GM10248 (cell line): ENCODE data around the gene GAS7.
A peak's percentile ranks its signal among the peaks of the same experiment; 100 is the strongest.

Experiments
- CTCF ChIA-PET: fragments of 300-600 bp; sonication (Branson Sonifier 250); formaldehyde crosslinking; extraction: SDS; loops from one replicate; lab custom pipeline; 2021; ENCODE audit warnings: antibody characterized with exemption; lab: Yijun Ruan, JAX
- POLR2A ChIA-PET: fragments of 350-650 bp; sonication (Branson Sonifier 250); formaldehyde crosslinking; extraction: SDS; loops from one replicate; lab custom pipeline; 2020; ENCODE audit warnings: antibody characterized with exemption; lab: Yijun Ruan, JAX
- DNase-seq: peaks from one replicate; pipeline ENCODE4 v3.0.0; 2012; ENCODE audit errors: extremely low spot score
- TF ChIP-seq, protein P1 (sequence below): IDR thresholded peaks from 2 replicates; pipeline ENCODE4 v1.5.1; 2012; ENCODE audit warnings: mild to moderate bottlenecking, low read depth; ENCODE audit errors: extremely low read depth, missing control alignments, control extremely low read depth

GAS7 gene

DNA sequence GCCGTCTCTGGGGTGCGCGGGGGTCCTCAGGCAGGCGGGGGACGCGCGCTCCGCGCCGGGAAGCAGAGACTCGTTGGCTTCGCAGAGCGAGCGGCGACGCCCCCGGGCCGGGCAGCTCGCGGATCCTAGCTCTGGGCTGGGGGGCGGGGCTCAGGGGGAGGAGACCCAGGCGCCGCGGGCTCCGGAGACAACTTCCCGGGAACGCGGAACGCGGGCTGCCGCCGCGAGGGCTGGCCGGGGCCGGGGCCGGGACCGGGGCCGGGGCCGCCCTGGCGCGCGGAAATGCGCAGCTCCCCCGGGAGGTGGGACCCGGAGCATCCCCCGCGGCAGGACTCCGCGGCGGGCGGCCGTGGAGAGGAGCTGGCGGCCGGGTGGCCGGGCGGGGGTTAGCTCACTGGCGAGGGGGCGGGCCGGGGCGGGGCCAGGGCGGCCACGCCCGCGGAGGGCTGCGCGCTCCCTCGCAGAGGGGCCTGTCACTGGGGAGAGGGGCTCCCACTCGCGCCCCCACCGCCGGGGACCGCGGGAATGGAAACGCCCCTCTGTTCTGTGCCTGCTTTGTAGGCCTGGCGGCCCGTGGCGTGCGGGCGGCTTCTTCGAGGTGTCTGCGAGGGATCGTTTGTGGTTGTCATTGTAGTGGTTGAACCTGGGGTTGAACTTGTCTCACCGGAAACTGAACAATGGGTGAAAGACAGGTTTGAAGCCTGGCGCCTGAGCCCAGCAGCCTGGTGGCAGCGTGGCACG, at the start of gene GAS7:
TSS of gene GAS7 (minus strand) at position 98 of the 741 bp plus-strand sequence.
- CTCF ChIA-PET = no interaction called here
- POLR2A ChIA-PET = no interaction called here
- TF ChIP-seq, protein P1, sequence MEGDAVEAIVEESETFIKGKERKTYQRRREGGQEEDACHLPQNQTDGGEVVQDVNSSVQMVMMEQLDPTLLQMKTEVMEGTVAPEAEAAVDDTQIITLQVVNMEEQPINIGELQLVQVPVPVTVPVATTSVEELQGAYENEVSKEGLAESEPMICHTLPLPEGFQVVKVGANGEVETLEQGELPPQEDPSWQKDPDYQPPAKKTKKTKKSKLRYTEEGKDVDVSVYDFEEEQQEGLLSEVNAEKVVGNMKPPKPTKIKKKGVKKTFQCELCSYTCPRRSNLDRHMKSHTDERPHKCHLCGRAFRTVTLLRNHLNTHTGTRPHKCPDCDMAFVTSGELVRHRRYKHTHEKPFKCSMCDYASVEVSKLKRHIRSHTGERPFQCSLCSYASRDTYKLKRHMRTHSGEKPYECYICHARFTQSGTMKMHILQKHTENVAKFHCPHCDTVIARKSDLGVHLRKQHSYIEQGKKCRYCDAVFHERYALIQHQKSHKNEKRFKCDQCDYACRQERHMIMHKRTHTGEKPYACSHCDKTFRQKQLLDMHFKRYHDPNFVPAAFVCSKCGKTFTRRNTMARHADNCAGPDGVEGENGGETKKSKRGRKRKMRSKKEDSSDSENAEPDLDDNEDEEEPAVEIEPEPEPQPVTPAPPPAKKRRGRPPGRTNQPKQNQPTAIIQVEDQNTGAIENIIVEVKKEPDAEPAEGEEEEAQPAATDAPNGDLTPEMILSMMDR = no peak
- DNase-seq = peak; percentile 82

DNA sequence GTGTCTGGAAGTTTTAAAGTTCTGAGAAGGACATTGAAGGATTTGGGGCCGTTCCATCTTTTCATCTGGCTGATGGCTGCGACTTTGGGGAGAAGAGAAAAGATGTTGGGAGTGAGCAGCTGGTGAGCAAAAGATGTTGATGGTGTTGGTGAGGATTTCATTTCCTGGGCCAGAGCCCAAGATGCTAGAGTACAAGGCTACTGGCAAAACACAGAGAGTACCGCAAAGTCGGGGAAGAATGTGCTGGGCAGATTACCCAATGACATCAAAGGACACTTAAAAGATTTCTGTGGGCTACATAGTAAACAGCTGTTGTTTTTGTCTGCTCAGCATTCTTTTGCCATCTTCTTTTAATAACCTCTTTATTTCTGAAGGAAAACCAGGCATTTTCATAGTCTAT, 49.4 kb upstream of the GAS7 start:
- ChIA-PET POLR2A (no interaction called here), CTCF (interaction anchor here (2.2 kb wide), 1 partner anchor 21 kb away, joined by 6 read pairs; no protein-coding TSS in a partner anchor)
- TF ChIP-seq, protein P1 = no peak
- DNase-seq = no peak

DNA sequence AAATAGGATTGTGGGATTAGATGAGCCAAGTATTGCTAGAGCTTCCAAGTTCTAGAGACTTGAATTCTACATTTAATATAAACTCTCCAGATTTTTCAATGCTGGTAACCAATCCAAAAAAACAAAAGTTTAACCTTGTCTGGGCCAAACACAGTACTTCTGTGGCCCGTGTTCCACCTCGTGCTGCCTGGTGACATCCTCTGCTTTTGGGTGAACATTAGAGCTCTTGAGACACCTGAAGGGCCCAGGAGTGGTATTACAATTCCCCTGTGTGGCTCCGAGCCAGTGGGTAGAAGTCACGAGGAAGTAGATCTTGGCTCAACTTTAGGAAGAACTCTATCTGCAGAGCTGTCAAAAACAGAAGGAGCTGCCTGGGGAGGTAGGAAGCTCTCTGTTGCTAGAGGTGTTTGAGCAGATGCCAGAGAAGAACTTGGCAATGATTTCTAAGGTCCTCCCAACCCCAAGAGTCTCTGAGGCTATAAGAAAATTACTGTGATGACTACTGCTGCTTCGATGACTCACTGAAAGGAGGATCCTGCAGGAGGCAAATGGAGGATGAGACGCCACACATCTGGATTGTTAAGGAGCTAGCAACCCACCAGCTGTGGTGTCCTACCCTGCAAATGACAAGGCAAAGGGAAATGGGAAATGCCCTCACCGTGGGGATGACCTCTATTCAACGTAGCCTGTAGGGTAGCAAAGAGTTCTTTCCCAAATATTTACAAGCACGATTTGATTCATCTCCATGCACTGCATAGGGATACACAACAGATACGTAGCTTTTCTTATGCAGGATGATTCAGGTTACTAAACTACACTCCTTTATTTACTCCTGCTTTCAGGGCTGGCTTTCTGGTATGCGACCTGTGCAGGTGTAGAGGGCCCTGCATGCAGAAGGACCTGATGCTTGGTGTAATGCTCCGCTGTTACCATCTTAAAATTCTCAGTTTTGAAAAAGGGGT, 45.8 kb upstream of the GAS7 start:
- CTCF ChIA-PET = interaction anchor here (1.2 to 2.2 kb wide), 2 partner anchors 9 to 18 kb away, joined by 5 to 9 read pairs; no protein-coding TSS in a partner anchor

DNA sequence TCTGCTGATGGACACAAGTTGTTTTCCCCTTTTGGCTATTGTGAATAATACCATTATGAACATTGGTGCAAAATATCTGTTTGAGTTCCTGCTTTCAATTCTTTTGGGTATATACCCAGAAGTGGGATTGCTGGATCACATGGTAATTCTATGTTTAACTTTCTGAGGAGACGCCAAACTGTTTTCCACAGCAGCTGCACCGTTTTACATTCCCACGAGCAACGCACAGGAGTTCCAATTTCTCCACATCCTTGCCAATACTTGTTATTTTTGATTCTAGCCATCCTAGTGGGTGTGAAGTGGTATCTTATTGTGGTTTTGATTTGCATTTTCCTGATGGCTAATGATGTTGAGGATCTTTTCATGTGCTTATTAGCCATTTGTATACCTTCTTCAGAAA, 43.4 kb upstream of the GAS7 start:
- DNase-seq = no peak
- TF ChIP-seq, protein P1 = no peak
- ChIA-PET POLR2A (no interaction called here), CTCF (interaction anchor here (1.1 kb wide), 1 partner anchor 16 kb away, joined by 4 read pairs; no protein-coding TSS in a partner anchor)

More for the DNA sequence above, 45.8 kb upstream of the GAS7 start:
- DNase-seq = no peak
- TF ChIP-seq, protein P1 = no peak
- POLR2A ChIA-PET = interaction anchor here (0.6 kb wide), 1 partner anchor 165 kb away, joined by 3 read pairs; no protein-coding TSS in a partner anchor

DNA sequence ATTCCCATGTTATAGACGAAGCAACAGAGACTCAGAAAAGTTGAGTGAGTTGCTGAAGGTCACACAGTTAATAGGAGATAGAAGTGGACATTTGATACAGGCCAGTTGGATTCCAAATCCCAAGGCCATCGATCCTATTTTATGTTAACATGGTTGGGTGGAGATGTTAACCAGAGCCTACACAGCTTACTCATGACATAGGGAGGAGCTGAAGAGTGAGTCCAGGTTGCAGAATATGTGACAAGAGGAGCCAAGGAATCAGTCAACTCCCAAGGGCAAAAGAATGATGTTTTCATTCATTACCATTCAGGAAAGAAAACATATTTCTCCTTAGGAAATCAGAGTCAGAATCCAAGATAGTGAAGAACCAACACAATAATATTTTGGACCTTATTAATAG, 40.3 kb upstream of the GAS7 start:
- CTCF ChIA-PET = interaction anchor here (1.3 to 2.7 kb wide), 3 partner anchors 11 to 14 kb away, joined by 4 to 21 read pairs (median 10); no protein-coding TSS in a partner anchor
- DNase-seq = no peak
- TF ChIP-seq, protein P1 = no peak
- POLR2A ChIA-PET = no interaction called here

DNA sequence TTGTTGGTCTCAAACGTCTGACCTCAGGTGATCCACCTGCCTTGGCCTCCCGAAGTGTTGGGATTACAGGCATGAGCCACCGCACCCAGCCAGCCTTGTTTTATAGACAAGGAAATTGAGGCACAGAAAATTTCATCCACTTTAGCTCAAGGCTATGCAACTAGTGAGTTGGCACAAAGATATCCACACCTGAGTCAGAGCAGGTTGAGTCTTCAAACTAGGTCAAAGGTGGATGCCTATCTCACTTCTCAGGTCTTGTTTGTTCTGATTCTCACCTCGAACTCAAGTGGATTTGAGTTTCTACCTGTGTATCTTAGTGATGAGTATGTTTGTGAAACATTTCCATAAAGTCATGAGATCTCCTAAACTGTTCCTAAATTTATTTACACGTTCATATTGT, 35.6 kb upstream of the GAS7 start:
- CTCF ChIA-PET = interaction anchor here (1.2 kb wide), 1 partner anchor 309 kb away, joined by 3 read pairs; no protein-coding TSS in a partner anchor
- TF ChIP-seq, protein P1 = no peak
- POLR2A ChIA-PET = no interaction called here

More for the DNA sequence above, 35.6 kb upstream of the GAS7 start:
- DNase-seq = no peak
